NCI-H2081 treated with DMSO at 0.1 percent for 48 hours (cell line): Measurements from ENCODE around the gene ACAD8.
"Not testable (repeated sequence)": the region's sequence is repeated elsewhere in the genome, so short reads cannot be mapped to it uniquely, and the experiment has no call there.

Source experiments
- DNase-seq: peaks from one replicate; lab custom pipeline; 2025; lab: John Stamatoyannopoulos, UW

ACAD8 gene

GRCh38 chr11:134240592-134240991 is 12.8 kb upstream of the ACAD8 start:
- DNase-seq = no peak

GRCh38 chr11:134242376-134242775 is 11.0 kb upstream of the ACAD8 start:
- DNase-seq = no peak

- DNase-seq = no peak
Observed at GRCh38 chr11:134243913-134244312, 9.5 kb upstream of the ACAD8 start.

- DNase-seq = no peak
Observed at GRCh38 chr11:134244593-134244992, 8.8 kb upstream of the ACAD8 start.

GRCh38 chr11:134245434-134245833 is 7.9 kb upstream of the ACAD8 start:
- DNase-seq = no peak

- no peak for DNase-seq
Observed at GRCh38 chr11:134246100-134246499, 7.3 kb upstream of the ACAD8 start.

GRCh38 chr11:134246678-134247077 is 6.7 kb upstream of the ACAD8 start:
- DNase-seq = no peak

- DNase-seq = no peak
Observed at GRCh38 chr11:134248910-134249480, 4.4 kb upstream of the ACAD8 start.

- no peak for DNase-seq
Observed at GRCh38 chr11:134250246-134250645, 3.1 kb upstream of the ACAD8 start.

- DNase-seq = no peak
Observed at GRCh38 chr11:134250675-134251074, 2.7 kb upstream of the ACAD8 start.

- no peak for DNase-seq
Observed at GRCh38 chr11:134252346-134253187, 801 bp upstream of the ACAD8 start.

- DNase-seq = no peak
Observed at GRCh38 chr11:134254433-134255183, 1.2 kb downstream of the ACAD8 start.

- DNase-seq = not testable (repeated sequence)
Observed at GRCh38 chr11:134255184-134255561, 1.8 kb downstream of the ACAD8 start.

GRCh38 chr11:134257101-134257500 is 3.7 kb downstream of the ACAD8 start:
- no peak for DNase-seq

- no peak for DNase-seq
Observed at GRCh38 chr11:134258577-134258976, 5.2 kb downstream of the ACAD8 start.

- no peak for DNase-seq
Observed at GRCh38 chr11:134260503-134260902, 7.1 kb downstream of the ACAD8 start.

- DNase-seq = no peak
Observed at GRCh38 chr11:134260983-134261382, 7.6 kb downstream of the ACAD8 start.

GRCh38 chr11:134261626-134262488 is 8.5 kb downstream of the ACAD8 start:
- no peak for DNase-seq

GRCh38 chr11:134264966-134265764 is 11.8 kb downstream of the ACAD8 start:
- DNase-seq = no peak

- DNase-seq = no peak
Observed at GRCh38 chr11:134266440-134266839, 13.1 kb downstream of the ACAD8 start.

- DNase-seq = no peak
Observed at GRCh38 chr11:134266841-134267251, 13.5 kb downstream of the ACAD8 start.
